K562 (cell line): Measurements from ENCODE around the gene VPREB3. TPM values are rescaled to one million over a fixed set of nuclear protein-coding genes. Genes with fewer than 3 reads are reported as not detected.

Source experiments
- ATAC-seq: fragments of 200-7000 bp; cut with Tn5 transposase; 3 replicates; pipeline ENCODE4 v1.9.1; 2020; ENCODE audit warnings: moderate library complexity
- BruUV-seq: library from RNA; stranded (reverse); fragments of 400-500 nt; replicated peaks from 2 replicates; lab custom pipeline; 2021; lab: Mats Ljungman, UMichigan
- CTCF ChIA-PET: fragments of 300-600 bp; formaldehyde crosslinking; extraction: SDS; loops from one replicate; lab custom pipeline; 2021; ENCODE audit warnings: low intra/inter-chr PET ratio; lab: Yijun Ruan, JAX
- POLR2A ChIA-PET: fragments of 300-600, 350-650 bp; sonication (Branson Sonifier 250); formaldehyde crosslinking; extraction: SDS; loops from one replicate; lab custom pipeline; 2021; ENCODE audit warnings: antibody characterized with exemption, inconsistent platforms; lab: Yijun Ruan, JAX
- DNase-seq, 4 experiments: peaks; one replicate each; pipeline versions ENCODE4 v3.0.0 to v3.0.0-alpha.2; 2011 to 2018; ENCODE audit warnings: low spot score in 3 of 4, mixed read lengths in 3 of 4; ENCODE audit errors: extremely low read depth in 1 of 4
- FAIRE-seq: peaks from 2 replicates; lab custom pipeline; 2011; peaks lifted over from hg19 to GRCh38; lab: Jason Lieb, UNC
- H2AFZ ChIP-seq: 2 replicates; pipeline ENCODE4 v1.6.0; 2011; ENCODE audit warnings: low read depth, low read length, control low read depth, inconsistent platforms
- H3K27ac ChIP-seq: fragments of 200-600 bp; 3 replicates; pipeline ENCODE4 v1.8.0; 2011; ENCODE audit warnings: low read depth, mild to moderate bottlenecking, control low read depth, inconsistent platforms, low read length, moderate library complexity, mixed read lengths; ENCODE audit errors: extremely low read depth
- H3K27me3 ChIP-seq, 2 experiments: fragments of 300-600 bp in 1 of 2; 2 replicates in 1 of 2; 3 replicates in 1 of 2; pipeline versions ENCODE4 v1.6.0 to v1.8.0; 2011; ENCODE audit warnings: inconsistent platforms in 2 of 2, low read length in 2 of 2, mild to moderate bottlenecking in 1 of 2, mixed read lengths in 1 of 2, moderate library complexity in 1 of 2; ENCODE audit not compliant: control insufficient read depth in 2 of 2, insufficient read depth in 2 of 2
- H3K36me3 ChIP-seq: fragments of 300-600 bp; 3 replicates; pipeline ENCODE4 v1.8.0; 2011; ENCODE audit warnings: mild to moderate bottlenecking, low read length, inconsistent platforms; ENCODE audit not compliant: control insufficient read depth, insufficient read depth
- H3K4me1 ChIP-seq, 2 experiments: fragments of 200-600 bp in 1 of 2; replicated peaks in 1 of 2; 2 replicates in 1 of 2; 3 replicates in 1 of 2; pipeline versions ENCODE4 v1.5.1 to v1.8.0; 2011; ENCODE audit warnings: inconsistent platforms in 2 of 2, low read length in 2 of 2, mild to moderate bottlenecking in 1 of 2, mixed read lengths in 1 of 2, moderate library complexity in 1 of 2; ENCODE audit not compliant: control insufficient read depth in 2 of 2, insufficient read depth in 2 of 2
- H3K4me2 ChIP-seq: 2 replicates; pipeline ENCODE4 v1.6.1; 2011; ENCODE audit warnings: low read length, control low read depth, inconsistent platforms, mixed read lengths; ENCODE audit not compliant: insufficient read depth
- H3K4me3 ChIP-seq: fragments of 200-600 bp; sonication (generic), shearing (Covaris generic); 2 replicates; pipeline ENCODE4 v1.5.1; 2016; ENCODE audit warnings: control low read depth, inconsistent platforms
- H3K79me2 ChIP-seq: fragments of 200-600 bp; 3 replicates; pipeline ENCODE4 v1.8.0; 2011; ENCODE audit warnings: low read length, inconsistent platforms; ENCODE audit not compliant: control insufficient read depth, insufficient read depth
- H3K9ac ChIP-seq, 2 experiments: 2 replicates each; pipeline versions ENCODE4 v1.6.0 to v1.6.1; 2011; ENCODE audit warnings: low read depth in 2 of 2, low read length in 2 of 2, control low read depth in 1 of 2, inconsistent platforms in 1 of 2, mild to moderate bottlenecking in 1 of 2, mixed read lengths in 1 of 2; ENCODE audit not compliant: insufficient read depth in 1 of 2
- H3K9me1 ChIP-seq: one replicate; pipeline ENCODE4 v1.6.0; 2011; ENCODE audit warnings: inconsistent platforms, mild to moderate bottlenecking, low read length, moderate library complexity; ENCODE audit not compliant: control insufficient read depth, insufficient read depth
- H3K9me3 ChIP-seq: replicated peaks from 2 replicates; pipeline ENCODE4 v1.5.1; 2011; ENCODE audit warnings: low read depth, low read length, inconsistent platforms; ENCODE audit not compliant: control insufficient read depth, insufficient read depth
- H4K20me1 ChIP-seq: replicated peaks from 2 replicates; pipeline ENCODE4 v1.6.1; 2011; ENCODE audit warnings: low read length, inconsistent platforms, mixed read lengths; ENCODE audit not compliant: control insufficient read depth, insufficient read depth
- COPS2 ChIP-seq: fragments of 450-650 bp; conservative IDR thresholded peaks from 2 replicates; pipeline ENCODE4 v1.6.1; 2016; ENCODE audit warnings: mild to moderate bottlenecking, moderate library complexity
- DMBX1 ChIP-seq: fragments of 250-450 bp; sonication (Bioruptor Pico); IDR thresholded peaks from 2 replicates; pipeline ENCODE4 v1.8.0; 2022; ENCODE audit warnings: inconsistent platforms, mild to moderate bottlenecking, moderate library complexity, borderline replicate concordance
- ZC3H11A ChIP-seq: IDR thresholded peaks from 2 replicates; pipeline ENCODE4 v1.6.1; 2012; ENCODE audit warnings: low read depth, low read length, improper control_type of control experiment
- ZNF133 ChIP-seq: fragments of 250-450 bp; sonication (Bioruptor Pico); IDR thresholded peaks from 2 replicates; pipeline ENCODE4 v1.4.0; 2020; ENCODE audit warnings: mild to moderate bottlenecking
- WGBS: fragments of 100-300 bp; shearing (Covaris generic); methylation state at CpG from one replicate; pipeline ENCODE4 v1.1.6; 2016; ENCODE audit warnings: low coverage, mixed read lengths; ENCODE audit not compliant: insufficient coverage; ENCODE audit errors: missing lambda C conversion rate; 5-methylcytosine and 5-hydroxymethylcytosine counted together
- in situ Hi-C: fragments of 300-500 bp; cut with MboI; formaldehyde crosslinking; loops from 4 replicates; pipeline ENCODE4 v1.15.0; 2018; ENCODE audit warnings: inconsistent platforms, mixed read lengths
- intact Hi-C: fragments of 100-400 bp; cut with micrococcal nuclease; formaldehyde crosslinking; loops from 2 replicates; pipeline ENCODE4 v1.14.2; 2022
- polyA plus RNA-seq, 8 experiments: library from polyadenylated mRNA; depleted of rRNA in 4 of 8; stranded (reverse) in 5 of 8; unstranded in 3 of 8; fragments of >200 nt; fragmentation: Nextera tagmentation in 2 of 8; fragmentation: Illumina TruSeq in 1 of 8; extraction: Ambion mirVana in 2 of 8; extraction: Trizol in 1 of 8; gene quantifications; 2 replicates each; pipeline versions ENCODE4 v1.2.1 to v1.2.3, GENCODE V29; 2011 to 2014; ENCODE audit warnings: inconsistent platforms in 1 of 8, missing spikeins in 1 of 8
- total RNA-seq, 7 experiments: library from RNA; depleted of rRNA in 6 of 7; stranded (reverse); fragments of >200 nt in 6 of 7; fragmentation: Illumina TruSeq in 2 of 7; extraction: Trizol in 2 of 7; gene quantifications; 2 replicates each; pipeline versions ENCODE4 v1.2.1 to v1.2.3, GENCODE V29; 2011 to 2021; ENCODE audit warnings: low replicate concordance in 1 of 7
- TF ChIP-seq, protein P1 (sequence below), 2 experiments: fragments of 450-650 bp in 1 of 2; sonication (generic) in 1 of 2; formaldehyde crosslinking; conservative IDR thresholded peaks; 2 replicates each; pipeline versions ENCODE4 v1.4.0 to v1.8.1; 2020 to 2022; ENCODE audit warnings: mild to moderate bottlenecking in 1 of 2, missing genetic modification reagents in 1 of 2

VPREB3 gene
- total and polyA plus RNA-seq, 9 of the 15 experiments (the other 6 are each of a cell fraction or from before 2014, with no cell fraction given), result 0.14 to 0.71 (median 0.20) TPM; not detected in 6

DNA sequence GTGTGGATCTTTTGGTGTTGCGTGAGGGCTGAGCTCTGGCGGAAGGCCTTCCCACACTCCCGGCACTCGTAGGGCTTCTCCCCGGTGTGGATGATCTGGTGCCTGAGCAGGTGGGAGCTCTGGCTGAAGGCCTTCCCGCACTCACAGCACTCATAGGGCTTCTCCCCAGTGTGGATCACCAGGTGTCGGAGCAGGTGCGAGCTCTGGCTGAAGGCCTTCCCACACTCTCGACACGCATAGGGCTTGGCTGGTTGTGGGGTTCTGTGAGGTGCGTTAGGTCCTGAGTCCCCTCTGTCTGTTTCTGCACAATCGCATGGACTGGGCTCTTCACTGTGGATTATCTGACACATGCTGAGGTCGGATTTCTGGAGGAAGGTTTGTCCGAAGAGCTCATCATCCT lies 9.7 kb downstream of the VPREB3 start:
- Histone ChIP-seq H3K4me3 (no peak overlapping the region), H4K20me1 (no peaks in the 10 kb centered on the region)
- TF ChIP-seq ZNF133, result no peak
- no peak for TF ChIP-seq DMBX1
- TF ChIP-seq COPS2, result no peak
- TF ChIP-seq, protein P1, sequence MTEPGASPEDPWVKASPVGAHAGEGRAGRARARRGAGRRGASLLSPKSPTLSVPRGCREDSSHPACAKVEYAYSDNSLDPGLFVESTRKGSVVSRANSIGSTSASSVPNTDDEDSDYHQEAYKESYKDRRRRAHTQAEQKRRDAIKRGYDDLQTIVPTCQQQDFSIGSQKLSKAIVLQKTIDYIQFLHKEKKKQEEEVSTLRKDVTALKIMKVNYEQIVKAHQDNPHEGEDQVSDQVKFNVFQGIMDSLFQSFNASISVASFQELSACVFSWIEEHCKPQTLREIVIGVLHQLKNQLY (CRISPR knock-in tag; conservative IDR thresholded peaks at IDR 0.05), result no peak
- TF ChIP-seq ZC3H11A, result no peak
- TF ChIP-seq, all 486 proteins: peak for 0
- ATAC-seq (no peak), FAIRE-seq (no peak), DNase-seq (no peak)
- whole genome bisulfite sequencing, result 94% methylated on average over 10 of the region's 14 CpGs
- Histone ChIP-seq H3K9me3 (no peaks in the 10 kb centered on the region), H3K79me2 (0 out of 3 replicates have a peak, but pooled peaks cover 1% of the 10 kb centered on the region), H3K36me3 (peaks cover 26% of the 10 kb centered on the region; the same call in 2 of the 3 replicates), H3K9me1 (no peaks in the 10 kb centered on the region), H2AFZ (no peak overlapping the region), H3K27me3 (no peaks in the 10 kb centered on the region), H3K9ac (no peak overlapping the region), H3K4me2 (no peak overlapping the region), H3K27ac (no peak overlapping the region), H3K4me1 (peaks cover under 1 to 7% of the 10 kb centered on the region in 2 experiments; a peak in 4 of 5 replicates)
- no TSS peak for BruUV-seq
- CTCF ChIA-PET, result no interaction called here
- intact Hi-C loops, result no loop called here
- in situ Hi-C loops, result no loop called here
- POLR2A ChIA-PET, result interaction anchor here (1.0 to 1.6 kb wide), 4 partner anchors 9 to 16 kb away, joined by 3 to 8 read pairs (median 4); no protein-coding TSS in a partner anchor
